HCEC 1CT (cell line): ENCODE measurements around the gene NSUN7.

ENCODE experiments used
- DNase-seq: peaks from one replicate; pipeline ENCODE4 v3.0.0-alpha.2; 2017

NSUN7 gene

DNA sequence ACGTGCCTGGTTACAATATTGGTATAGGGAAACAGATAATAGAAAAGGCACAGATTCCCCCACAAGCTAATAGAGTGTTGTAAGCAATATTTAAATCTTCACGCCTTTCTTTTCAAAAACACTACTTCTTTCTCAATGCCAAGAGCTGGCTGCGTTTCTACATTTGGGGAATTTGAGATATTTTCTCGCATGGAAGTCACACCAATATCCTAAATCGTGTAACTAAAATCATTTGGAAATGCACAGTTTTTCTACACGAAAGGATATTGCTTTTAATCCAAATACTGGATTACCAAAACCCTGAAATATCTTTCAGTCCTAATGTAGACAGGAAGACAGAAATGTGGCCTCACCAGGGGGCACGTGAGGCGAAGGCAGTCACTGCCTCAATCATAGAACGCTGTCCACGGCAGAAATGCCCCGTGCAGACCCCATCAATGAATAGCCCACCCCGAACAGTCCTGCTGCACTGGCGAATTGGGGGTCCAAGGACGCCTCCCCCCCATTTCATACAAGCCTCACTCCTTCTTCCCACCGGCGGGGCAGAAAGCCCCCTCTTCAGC is 106.6 kb downstream of the NSUN7 start:
- no peak for DNase-seq

DNA sequence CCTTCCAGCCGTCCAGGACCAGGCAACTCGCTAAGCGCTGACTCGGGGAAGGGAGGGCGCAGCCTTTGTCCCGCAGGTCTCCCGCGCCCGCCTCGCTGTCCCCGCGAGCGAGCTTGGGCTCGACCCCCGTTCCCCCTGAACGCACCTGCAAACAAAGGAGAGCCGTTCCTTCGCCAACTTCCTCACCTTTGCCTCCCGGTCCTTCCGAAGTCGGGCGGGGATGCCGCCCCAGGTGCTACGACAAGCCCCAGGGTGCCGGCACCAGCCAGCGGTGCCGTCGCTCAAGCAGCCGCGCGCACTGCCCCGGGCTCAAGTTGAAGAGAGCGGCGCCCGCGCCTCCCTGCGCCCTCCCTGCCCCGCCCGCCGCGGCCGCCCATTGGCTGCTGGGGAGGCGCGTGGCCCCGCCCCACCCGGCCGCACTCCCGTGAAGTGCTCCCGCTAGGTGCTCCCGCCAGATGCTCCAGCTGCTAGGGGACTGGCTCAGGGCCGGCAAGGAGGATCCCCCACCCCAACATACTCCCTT is 107.1 kb downstream of the NSUN7 start:
- DNase-seq = no peak

DNA sequence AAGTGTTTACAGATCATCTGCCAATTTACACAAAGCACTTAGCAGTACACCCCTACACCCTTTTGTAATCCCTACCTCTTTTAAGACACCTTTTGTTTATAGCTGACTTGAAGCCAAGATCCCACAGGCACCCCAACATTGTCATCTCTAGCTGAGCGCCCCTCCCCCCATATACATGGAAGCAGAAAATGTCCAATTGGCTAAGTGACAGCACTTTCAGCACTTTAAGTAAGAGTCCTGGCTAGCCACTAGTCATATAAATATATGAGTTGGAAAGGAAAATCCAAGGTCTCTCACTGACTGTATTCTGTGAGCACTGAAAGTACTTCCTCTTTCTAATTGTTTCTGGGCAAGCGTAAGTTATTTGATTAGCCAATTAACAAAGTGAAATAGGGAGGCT is 108.2 kb downstream of the NSUN7 start:
- DNase-seq = no peak

- no peak for DNase-seq
Observed at GRCh38 chr4:40858962-40859361, 109.2 kb downstream of the NSUN7 start.
